Neural cell (in vitro differentiated cells): ENCODE results near the gene STK36. TPM values are rescaled to one million over a fixed set of nuclear protein-coding genes. Genes with fewer than 3 reads are reported as not detected.

Experiments
- H2AFZ ChIP-seq: fragments of 200-600, 300-800 bp; sonication (generic), shearing (Covaris generic); 2 replicates; pipeline ENCODE4 v1.6.0; 2014; ENCODE audit warnings: low read depth, mild to moderate bottlenecking, antibody characterized with exemption, low read length, moderate library complexity
- H3F3A ChIP-seq: fragments of 200-600 bp; shearing (Covaris generic); 2 replicates; pipeline ENCODE4 v1.6.1; 2016; ENCODE audit warnings: mild to moderate bottlenecking, moderate library complexity, mixed read lengths, antibody characterized with exemption, low read length; ENCODE audit not compliant: insufficient read depth, poor library complexity, severe bottlenecking
- H3K27ac ChIP-seq: fragments of 200-600, 300-800 bp; sonication (generic), shearing (Covaris generic); 2 replicates; pipeline ENCODE4 v1.5.1; 2014; ENCODE audit warnings: mild to moderate bottlenecking, low read length, moderate library complexity
- H3K27me3 ChIP-seq: fragments of 300-800, 200-600 bp; sonication (generic), shearing (Covaris generic); 2 replicates; pipeline ENCODE4 v1.6.0; 2014; ENCODE audit warnings: mild to moderate bottlenecking, low read depth, low read length, moderate library complexity; ENCODE audit not compliant: insufficient read depth
- H3K36me3 ChIP-seq: fragments of 300-800, 200-600 bp; sonication (generic), shearing (Covaris generic); 2 replicates; pipeline ENCODE4 v1.5.1; 2014; ENCODE audit warnings: mild to moderate bottlenecking, antibody characterized with exemption, low read length, moderate library complexity; ENCODE audit not compliant: insufficient read depth
- H3K4me2 ChIP-seq: fragments of 300-800, 200-600 bp; sonication (generic), shearing (Covaris generic); 2 replicates; pipeline ENCODE4 v1.6.0; 2014; ENCODE audit warnings: mild to moderate bottlenecking, low read length
- H3K4me3 ChIP-seq: fragments of 300-800, 200-600 bp; sonication (generic), shearing (Covaris generic); 2 replicates; pipeline ENCODE4 v1.5.1; 2014; ENCODE audit warnings: mild to moderate bottlenecking, low read length, moderate library complexity
- H3K79me2 ChIP-seq: fragments of 200-600 bp; shearing (Covaris generic); replicated peaks from 2 replicates; pipeline ENCODE4 v1.6.0; 2014; ENCODE audit warnings: mild to moderate bottlenecking, low read length, moderate library complexity; ENCODE audit not compliant: insufficient read depth
- H3K9ac ChIP-seq: fragments of 300-800, 200-600 bp; sonication (generic), shearing (Covaris generic); 2 replicates; pipeline ENCODE4 v1.6.1; 2016; ENCODE audit warnings: mild to moderate bottlenecking, low read length, mixed read lengths
- H3K9me2 ChIP-seq: fragments of 200-600 bp; shearing (Covaris generic); 2 replicates; pipeline ENCODE4 v1.6.1; 2016; ENCODE audit warnings: mild to moderate bottlenecking, low read length, mixed read lengths; ENCODE audit not compliant: insufficient read depth
- H3K9me3 ChIP-seq: fragments of 200-600, 300-800 bp; sonication (generic), shearing (Covaris generic); 2 replicates; pipeline ENCODE4 v1.6.1; 2016; ENCODE audit warnings: mild to moderate bottlenecking, mixed run types, low read length, moderate library complexity, mixed read lengths
- H4K20me1 ChIP-seq: fragments of 200-600 bp; shearing (Covaris generic); 2 replicates; pipeline ENCODE4 v1.6.1; 2016; ENCODE audit warnings: mild to moderate bottlenecking, mixed run types; ENCODE audit not compliant: insufficient read depth
- EP300 ChIP-seq: fragments of 450-650 bp; conservative IDR thresholded peaks from 2 replicates; pipeline ENCODE4 v1.6.1; 2014; ENCODE audit warnings: antibody characterized with exemption, mild to moderate bottlenecking, moderate library complexity; ENCODE audit not compliant: poor library complexity, severe bottlenecking
- EZH2 ChIP-seq: fragments of 200-600, 300-800 bp; shearing (Covaris generic), sonication (generic); IDR thresholded peaks from 2 replicates; pipeline ENCODE4 v1.6.1; 2014; ENCODE audit warnings: antibody characterized with exemption, low read length, borderline replicate concordance, mild to moderate bottlenecking; ENCODE audit not compliant: insufficient read depth, poor library complexity, severe bottlenecking
- MXI1 ChIP-seq: fragments of 450-650 bp; conservative IDR thresholded peaks from 2 replicates; pipeline ENCODE4 v1.6.1; 2014; ENCODE audit warnings: antibody characterized with exemption, mild to moderate bottlenecking; ENCODE audit not compliant: poor library complexity, severe bottlenecking
- POLR2AphosphoS5 ChIP-seq: IDR thresholded peaks from 2 replicates; pipeline ENCODE4 v1.6.1; 2012
- RAD21 ChIP-seq: fragments of 450-650 bp; conservative IDR thresholded peaks from 2 replicates; pipeline ENCODE4 v1.6.1; 2014; ENCODE audit warnings: antibody characterized with exemption, mild to moderate bottlenecking, moderate library complexity
- REST ChIP-seq: IDR thresholded peaks from 2 replicates; pipeline ENCODE4 v1.6.1; 2012; ENCODE audit warnings: borderline replicate concordance
- SMC3 ChIP-seq: fragments of 450-650 bp; conservative IDR thresholded peaks from 2 replicates; pipeline ENCODE4 v1.6.1; 2014; ENCODE audit warnings: antibody characterized with exemption, mild to moderate bottlenecking, moderate library complexity; ENCODE audit not compliant: poor library complexity
- TAF1 ChIP-seq: IDR thresholded peaks from 2 replicates; pipeline ENCODE4 v1.6.1; 2012; ENCODE audit warnings: low read depth
- polyA plus RNA-seq: library from polyadenylated mRNA; depleted of rRNA; stranded (reverse); fragments of >200 nt; gene quantifications from 2 replicates; pipeline ENCODE4 v1.2.3, GENCODE V29; 2014
- TF ChIP-seq, protein P1 (sequence below): fragments of 450-650 bp; IDR thresholded peaks from 2 replicates; pipeline ENCODE4 v1.5.1; 2014; ENCODE audit warnings: antibody characterized with exemption, mild to moderate bottlenecking, moderate library complexity; ENCODE audit not compliant: poor library complexity, severe bottlenecking

The STK36 gene
- polyA plus RNA-seq, 1 donor from 2014 or later = 69.7 TPM

DNA sequence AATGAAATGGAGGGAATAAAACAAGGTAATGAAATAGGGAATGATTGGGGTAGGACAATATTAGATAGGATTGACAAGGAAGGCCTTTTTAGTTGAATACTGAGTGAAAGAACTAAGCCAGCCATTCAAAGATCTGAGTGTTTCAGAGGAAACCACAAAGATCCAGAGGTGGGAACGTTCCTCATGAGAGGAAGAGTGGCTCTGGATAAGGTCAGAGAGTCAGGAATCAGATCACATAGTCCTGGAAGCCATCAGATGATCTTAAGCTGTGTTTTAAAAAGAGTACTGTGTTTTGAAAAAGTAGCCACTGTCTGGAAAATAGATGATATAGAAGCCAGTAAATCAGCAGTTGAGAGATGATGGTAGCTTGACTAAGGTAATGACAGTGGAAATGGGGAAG is 50.5 kb downstream of the STK36 start:
- no peaks in the 10 kb centered on the region for H3K9me3 ChIP-seq
- H3K27ac ChIP-seq = peak overlapping the region; percentile 18
- H3K36me3 ChIP-seq = no peaks in the 10 kb centered on the region
- no peaks in the 10 kb centered on the region for H4K20me1 ChIP-seq
- H3K4me2 ChIP-seq = no peak overlapping the region
- TF ChIP-seq SMC3 = no peak
- no peak for TF ChIP-seq TAF1
- TF ChIP-seq EP300 = no peak
- no peak for TF ChIP-seq POLR2AphosphoS5
- H3K79me2 ChIP-seq = peaks cover 4% of the 10 kb centered on the region
- H3K9ac ChIP-seq = no peak overlapping the region
- no peaks in the 10 kb centered on the region for H3F3A ChIP-seq
- no peak overlapping the region for H2AFZ ChIP-seq
- H3K27me3 ChIP-seq = no peaks in the 10 kb centered on the region
- H3K4me3 ChIP-seq = no peak overlapping the region
- no peaks in the 10 kb centered on the region for H3K9me2 ChIP-seq

DNA sequence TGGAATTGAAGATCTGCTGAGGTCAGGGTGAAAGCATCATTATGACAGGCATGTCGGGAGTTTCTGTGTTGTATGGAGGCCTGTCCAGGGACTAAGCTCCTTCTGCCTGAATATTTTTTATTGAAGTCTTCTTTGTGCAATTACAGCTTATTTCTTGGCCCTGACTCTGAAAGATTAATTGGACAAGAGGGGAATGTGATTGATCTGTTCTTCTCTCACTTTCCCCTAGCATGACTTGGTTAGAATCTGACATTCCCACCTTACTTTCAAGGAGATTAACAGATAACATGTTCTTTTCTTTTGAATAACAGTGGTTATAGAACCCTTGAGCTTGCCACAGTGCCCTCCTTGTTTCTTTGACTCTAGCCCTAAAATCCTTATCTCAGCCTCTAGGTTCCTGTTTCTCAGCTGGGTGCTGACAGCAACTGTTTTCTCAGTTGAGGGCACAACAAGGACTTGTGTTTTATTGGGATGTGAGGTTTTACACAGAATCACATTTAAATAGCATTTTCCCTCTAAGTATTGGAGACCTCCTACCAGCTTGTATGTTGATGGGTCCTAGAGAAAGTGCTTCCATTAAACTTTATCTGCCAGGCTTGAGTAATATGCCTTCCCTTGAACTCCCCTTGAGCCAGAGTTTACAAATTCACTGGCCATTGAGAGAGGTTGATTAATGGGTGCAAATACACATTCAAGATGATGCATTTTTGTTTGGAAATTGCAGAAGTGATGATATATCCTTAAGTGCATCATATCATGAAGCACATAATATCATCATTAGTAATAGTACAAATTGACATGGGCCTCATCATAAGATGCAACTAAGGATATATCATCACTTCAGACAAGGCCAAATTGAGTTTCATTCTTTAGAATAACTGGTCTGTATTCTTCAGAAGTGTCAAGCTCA is 51.2 kb downstream of the STK36 start:
- H3K79me2 ChIP-seq = peaks cover 4% of the 10 kb centered on the region
- no peaks in the 10 kb centered on the region for H3K27me3 ChIP-seq
- no peaks in the 10 kb centered on the region for H3K9me2 ChIP-seq
- no peak overlapping the region for H2AFZ ChIP-seq
- no peaks in the 10 kb centered on the region for H3K36me3 ChIP-seq
- H4K20me1 ChIP-seq = no peaks in the 10 kb centered on the region
- H3K27ac ChIP-seq = peak overlapping the region; percentile 18
- H3K4me2 ChIP-seq = no peak overlapping the region
- no peaks in the 10 kb centered on the region for H3F3A ChIP-seq
- TF ChIP-seq, protein P1, sequence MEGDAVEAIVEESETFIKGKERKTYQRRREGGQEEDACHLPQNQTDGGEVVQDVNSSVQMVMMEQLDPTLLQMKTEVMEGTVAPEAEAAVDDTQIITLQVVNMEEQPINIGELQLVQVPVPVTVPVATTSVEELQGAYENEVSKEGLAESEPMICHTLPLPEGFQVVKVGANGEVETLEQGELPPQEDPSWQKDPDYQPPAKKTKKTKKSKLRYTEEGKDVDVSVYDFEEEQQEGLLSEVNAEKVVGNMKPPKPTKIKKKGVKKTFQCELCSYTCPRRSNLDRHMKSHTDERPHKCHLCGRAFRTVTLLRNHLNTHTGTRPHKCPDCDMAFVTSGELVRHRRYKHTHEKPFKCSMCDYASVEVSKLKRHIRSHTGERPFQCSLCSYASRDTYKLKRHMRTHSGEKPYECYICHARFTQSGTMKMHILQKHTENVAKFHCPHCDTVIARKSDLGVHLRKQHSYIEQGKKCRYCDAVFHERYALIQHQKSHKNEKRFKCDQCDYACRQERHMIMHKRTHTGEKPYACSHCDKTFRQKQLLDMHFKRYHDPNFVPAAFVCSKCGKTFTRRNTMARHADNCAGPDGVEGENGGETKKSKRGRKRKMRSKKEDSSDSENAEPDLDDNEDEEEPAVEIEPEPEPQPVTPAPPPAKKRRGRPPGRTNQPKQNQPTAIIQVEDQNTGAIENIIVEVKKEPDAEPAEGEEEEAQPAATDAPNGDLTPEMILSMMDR = no peak
- peak; percentile 26 for TF ChIP-seq EP300
- H3K9ac ChIP-seq = no peak overlapping the region
- H3K9me3 ChIP-seq = no peaks in the 10 kb centered on the region
- H3K4me3 ChIP-seq = no peak overlapping the region

- no peak for TF ChIP-seq MXI1
- no peak for TF ChIP-seq REST
- no peak for TF ChIP-seq POLR2AphosphoS5
- TF ChIP-seq EZH2 = no peak
- TF ChIP-seq SMC3 = no peak
- no peak for TF ChIP-seq RAD21
- Histone ChIP-seq H3K9ac (no peak overlapping the region), H3K27ac (no peak overlapping the region), H3K4me3 (no peak overlapping the region), H3K9me2 (no peaks in the 10 kb centered on the region), H3K27me3 (no peaks in the 10 kb centered on the region), H3K36me3 (no peaks in the 10 kb centered on the region), H4K20me1 (no peaks in the 10 kb centered on the region), H3F3A (no peaks in the 10 kb centered on the region), H3K4me2 (no peak overlapping the region), H3K79me2 (peaks cover 4% of the 10 kb centered on the region), H2AFZ (no peak overlapping the region), H3K9me3 (no peaks in the 10 kb centered on the region)
Observed at GRCh38 chr2:218726004-218726574, 54.2 kb downstream of the STK36 start.
